Globus pallidus (tissue), 1 donor: ENCODE data around the gene NCAPH2.
"Not testable (repeated sequence)": the region's sequence is repeated elsewhere in the genome, so short reads cannot be mapped to it uniquely, and the experiment has no call there.

Experiments
- DNase-seq: peaks from one replicate; pipeline ENCODE4 v3.0.0-alpha.2; 2015; ENCODE audit warnings: low spot score

NCAPH2 gene

GRCh38 chr22:50519151-50519550 lies 11.1 kb downstream of the NCAPH2 start:
- DNase-seq, result no peak

- not testable (repeated sequence) for DNase-seq
These were observed 12.2 kb downstream of the NCAPH2 start for GRCh38 chr22:50520184-50520583.

GRCh38 chr22:50520826-50521453 lies 12.9 kb downstream of the NCAPH2 start:
- no peak for DNase-seq

GRCh38 chr22:50521710-50522109 lies 13.7 kb downstream of the NCAPH2 start:
- DNase-seq, result no peak

GRCh38 chr22:50522208-50522805 lies 14.3 kb downstream of the NCAPH2 start:
- no peak for DNase-seq

GRCh38 chr22:50522806-50523438 lies 14.9 kb downstream of the NCAPH2 start:
- no peak for DNase-seq

GRCh38 chr22:50523458-50523805 lies 15.4 kb downstream of the NCAPH2 start:
- DNase-seq, result no peak

GRCh38 chr22:50523806-50524675 lies 16.0 kb downstream of the NCAPH2 start:
- DNase-seq, result no peak

- no peak for DNase-seq
These were observed 16.7 kb downstream of the NCAPH2 start for GRCh38 chr22:50524676-50525103.

- DNase-seq, result peak; percentile 92
These were observed 17.3 kb downstream of the NCAPH2 start, which contains the start of gene SCO2 for GRCh38 chr22:50525104-50525857. Gene SCO2 (minus strand): TSS chr22:50525598. CDS start chr22:50524411, 1,187 bp downstream.

- no peak for DNase-seq
These were observed 17.8 kb downstream of the NCAPH2 start for GRCh38 chr22:50525858-50526107.

GRCh38 chr22:50526108-50526833 lies 18.2 kb downstream of the NCAPH2 start:
- peak; percentile 61 for DNase-seq

GRCh38 chr22:50526834-50527801 lies 19.1 kb downstream of the NCAPH2 start:
- no peak for DNase-seq

GRCh38 chr22:50527921-50528681 lies 20.1 kb downstream of the NCAPH2 start:
- no peak for DNase-seq

- no peak for DNase-seq
These were observed 20.8 kb downstream of the NCAPH2 start for GRCh38 chr22:50528682-50529415.

- DNase-seq, result no peak
These were observed 21.4 kb downstream of the NCAPH2 start for GRCh38 chr22:50529416-50529896.

- no peak for DNase-seq
These were observed 22.0 kb downstream of the NCAPH2 start, which contains the start of gene TYMP for GRCh38 chr22:50529897-50530579. Gene TYMP (minus strand): TSS chr22:50530012. CDS start chr22:50529709, 303 bp downstream.

- no peak for DNase-seq
These were observed 22.5 kb downstream of the NCAPH2 start for GRCh38 chr22:50530580-50530876.
